Measurements from ENCODE around the gene DPP3.
"Not testable (repeated sequence)": the region's sequence is repeated elsewhere in the genome, so short reads cannot be mapped to it uniquely, and the experiment has no call there.

Gene DPP3

DNA sequence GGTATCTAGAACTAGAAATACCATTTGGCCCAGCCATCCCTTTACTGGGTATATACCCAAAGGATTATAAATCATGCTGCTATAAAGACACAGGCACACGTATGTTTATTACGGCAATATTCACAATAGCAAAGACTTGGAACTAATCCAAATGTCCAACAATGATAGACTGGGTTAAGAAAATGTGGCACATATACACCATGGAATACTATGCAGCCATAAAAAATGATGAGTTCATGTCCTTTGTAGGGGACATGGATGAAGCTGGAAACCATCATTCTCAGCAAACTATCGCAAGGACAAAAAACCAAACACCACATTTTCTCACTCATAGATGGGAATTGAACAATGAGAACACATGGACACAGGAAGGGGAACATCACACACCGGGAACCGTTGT lies 16.1 kb upstream of the DPP3 start:
- DNase-seq (ENCODE audit: low read depth in 2 of 2): not testable (repeated sequence)

DNA sequence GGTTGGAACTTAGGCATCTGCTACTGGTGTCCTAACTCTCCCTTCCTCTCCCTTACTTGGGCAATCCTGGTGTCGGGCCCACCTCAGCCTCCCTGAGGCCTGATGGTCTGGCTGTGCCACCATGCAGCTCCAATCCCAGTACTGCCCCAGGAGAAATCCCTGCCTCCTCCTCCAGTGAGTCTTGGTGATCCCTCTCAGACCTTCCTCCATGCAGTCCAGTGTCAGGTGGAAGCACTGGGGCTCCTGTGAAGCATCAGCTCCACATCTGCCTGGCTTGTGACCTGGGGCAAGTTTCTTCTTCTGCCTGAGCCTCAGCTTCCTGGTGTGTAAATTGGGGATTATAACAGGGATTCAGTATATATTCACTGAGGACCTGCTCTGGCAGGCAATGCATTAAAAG lies 15.3 kb upstream of the DPP3 start:
- DNase-seq (ENCODE audit: low read depth in 2 of 2): no peak

DNA sequence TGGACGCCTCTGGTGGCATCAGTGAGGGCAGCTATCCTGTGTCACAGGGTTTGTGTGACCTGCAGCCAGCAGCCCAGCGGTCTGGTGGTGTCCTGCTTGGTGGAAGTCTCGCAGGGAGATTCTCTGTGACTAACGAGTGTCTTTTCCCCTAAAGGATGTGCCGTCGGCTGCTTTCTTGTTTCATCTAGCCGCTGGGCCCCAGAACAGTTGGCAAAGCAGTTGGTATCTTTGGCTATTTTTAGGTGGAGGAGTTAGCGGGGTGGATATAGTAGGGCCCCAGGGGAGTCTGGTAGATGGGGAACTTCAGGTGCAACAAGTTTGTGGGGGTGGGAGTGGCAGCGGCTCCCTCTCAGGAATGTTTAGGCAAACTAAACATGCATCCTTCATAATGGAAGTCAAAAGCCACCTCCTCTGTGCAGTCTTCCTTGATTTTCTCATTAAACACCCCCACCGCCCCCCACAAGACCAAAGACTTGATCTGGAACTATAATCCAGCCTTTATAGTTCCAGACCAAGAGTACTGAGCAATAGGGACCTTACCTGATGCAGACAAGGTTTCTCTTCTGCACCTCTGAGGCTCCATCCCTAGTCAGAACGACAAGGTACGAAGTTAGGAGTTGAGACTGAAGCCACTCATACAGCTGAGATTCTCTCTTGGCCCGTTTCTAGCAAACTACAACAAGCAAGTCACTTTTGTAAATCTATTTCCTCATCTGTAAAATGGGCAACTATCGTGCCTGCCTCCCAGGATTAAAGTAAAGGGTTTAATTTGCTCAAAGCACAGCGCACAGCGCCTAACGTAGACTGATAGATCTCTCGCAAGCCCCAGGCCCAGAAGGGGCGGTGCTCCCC lies 14.6 kb upstream of the DPP3 start:
- DNase-seq (ENCODE audit: low read depth in 2 of 2): no peak

DNA sequence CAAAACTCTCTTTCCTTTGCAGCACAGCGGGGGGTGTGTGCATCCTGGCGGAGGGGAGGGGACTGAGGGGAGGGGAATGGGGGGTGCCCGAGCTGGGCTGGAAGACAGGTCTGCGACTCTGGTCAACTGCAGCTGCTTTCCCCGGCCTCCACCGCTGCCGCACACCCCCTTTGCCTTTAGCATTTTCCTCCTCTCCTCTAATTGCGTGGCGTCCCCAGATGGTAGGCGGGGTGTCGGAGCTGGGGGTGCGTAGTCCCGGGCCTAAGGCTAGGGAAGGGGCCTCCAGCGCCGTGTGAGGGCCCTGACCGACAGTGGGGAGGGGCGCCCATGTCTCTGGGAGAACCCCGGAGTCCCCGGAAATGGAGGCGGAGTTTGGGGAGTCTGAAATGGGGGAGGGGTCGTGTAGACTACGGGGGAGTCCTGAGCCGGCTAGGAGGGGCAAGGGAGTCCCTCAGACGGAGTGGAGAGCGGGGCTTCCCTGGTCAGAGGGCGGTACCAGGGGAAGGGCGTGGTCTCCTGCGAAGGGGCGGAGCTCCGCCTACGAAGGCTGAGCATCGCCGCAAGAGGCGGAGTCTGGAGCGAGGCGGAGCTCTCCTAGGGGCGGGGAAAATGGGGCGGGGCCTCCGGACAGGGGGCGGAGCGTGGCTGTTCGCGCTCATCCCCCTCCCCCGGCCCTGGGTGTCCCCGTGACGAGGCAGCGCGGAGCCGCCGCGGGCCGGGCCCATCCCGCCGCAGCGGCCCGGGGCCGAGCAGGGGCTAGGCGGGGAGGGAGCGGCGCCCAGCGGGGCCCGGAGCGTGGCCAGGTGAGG lies 13.8 kb upstream of the DPP3 start, which contains the start of gene PELI3:
Gene PELI3 (plus strand): TSS at position 681 of the 809 bp plus-strand sequence. CDS start 1,224 bp downstream, outside the sequence.
- DNase-seq (ENCODE audit: low read depth in 2 of 2): peak; percentile 96 to 98

DNA sequence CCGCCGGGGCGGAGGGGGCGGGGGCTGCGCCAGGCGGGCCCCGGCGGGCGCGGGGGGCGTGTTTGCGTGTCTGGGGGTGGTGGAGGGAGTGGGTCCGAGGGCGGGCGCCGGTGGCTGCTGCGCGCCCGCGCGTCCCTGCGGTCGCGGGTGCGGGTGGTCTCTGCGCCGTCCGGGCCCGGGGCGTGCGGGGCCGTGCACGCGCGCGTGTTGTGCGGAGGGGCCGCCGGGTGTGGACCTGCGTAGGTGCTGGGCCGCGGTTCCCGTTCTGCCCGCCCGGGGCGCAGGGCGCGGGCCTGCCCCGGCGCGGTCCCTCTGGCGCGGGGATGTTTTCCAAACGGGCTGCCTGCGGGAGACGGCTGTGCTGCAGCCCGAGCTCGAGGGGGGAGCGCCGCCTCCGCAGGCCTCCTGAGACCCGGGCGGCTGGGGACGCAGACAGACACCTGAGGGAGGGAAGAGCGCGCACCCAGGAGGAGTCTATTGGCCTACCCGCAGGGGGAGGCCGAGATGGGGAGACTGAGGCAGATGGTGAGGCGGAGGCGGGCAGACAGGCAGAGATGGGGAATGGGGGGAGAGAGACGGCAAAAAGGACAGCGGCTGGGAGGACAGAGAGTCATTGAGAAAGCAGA lies 13.1 kb upstream of the DPP3 start:
- DNase-seq (ENCODE audit: low read depth in 2 of 2): no peak

DNA sequence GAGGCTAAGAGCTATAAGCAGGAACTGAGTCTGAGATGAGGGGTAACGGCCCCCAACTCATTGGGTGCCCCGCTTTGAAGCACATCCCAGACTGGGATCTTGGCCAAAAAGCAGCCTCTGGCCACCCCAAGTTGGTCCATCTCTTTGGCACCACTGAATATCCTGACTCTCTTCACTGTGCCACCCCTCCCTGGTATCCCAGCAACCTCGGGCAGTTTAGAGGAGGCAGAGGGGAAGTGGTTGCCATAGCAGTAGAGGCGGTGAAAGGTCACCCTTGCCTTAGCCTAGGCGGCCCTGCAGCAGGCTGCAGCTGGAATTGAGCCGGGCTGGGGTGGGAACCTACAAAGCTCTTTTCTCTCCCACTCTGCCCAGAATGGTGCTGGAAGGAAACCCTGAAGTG lies 12.5 kb upstream of the DPP3 start:
- no peak for DNase-seq (ENCODE audit: low read depth in 2 of 2)

DNA sequence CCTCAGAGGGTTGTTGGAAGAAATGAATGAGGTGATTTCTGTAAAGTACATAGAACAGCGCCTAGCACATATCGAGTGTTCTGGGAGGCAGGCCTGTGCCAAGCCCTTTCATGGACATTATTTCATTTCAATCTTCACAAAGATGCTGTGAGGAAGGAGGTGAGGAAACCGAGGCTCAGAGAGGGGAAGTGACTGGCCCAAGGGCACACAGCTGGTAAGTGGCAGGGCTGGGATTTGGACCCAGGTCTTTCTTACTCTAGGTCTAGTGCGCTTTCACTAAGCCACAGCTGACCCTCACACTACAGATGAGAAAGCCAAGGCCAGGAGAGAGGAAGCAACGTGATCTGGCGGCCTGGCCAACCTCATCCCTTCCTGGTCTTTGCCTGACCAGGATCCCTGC lies 11.5 kb upstream of the DPP3 start:
- DNase-seq (ENCODE audit: low read depth in 2 of 2): no peak

DNA sequence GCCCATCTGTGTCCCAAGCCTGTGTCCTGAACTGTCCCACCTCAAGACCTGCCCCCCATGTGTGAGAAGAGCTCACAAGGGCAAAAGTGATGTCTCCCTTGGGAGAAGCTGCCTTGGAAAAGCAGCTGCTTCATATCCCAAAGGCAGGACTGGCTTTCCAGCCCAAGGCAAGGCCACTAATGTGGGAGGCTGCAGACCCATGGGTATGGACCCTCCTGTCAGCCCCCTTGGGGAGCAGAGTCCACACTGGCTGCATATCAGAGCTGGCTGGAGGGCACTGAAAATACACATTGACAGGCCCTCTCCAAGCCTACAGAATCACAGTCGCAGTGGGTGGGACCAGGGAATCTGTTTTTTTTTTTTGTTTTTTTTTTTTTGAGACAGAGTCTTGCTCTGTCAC lies 10.8 kb upstream of the DPP3 start:
- DNase-seq (ENCODE audit: low read depth in 2 of 2): no peak

DNA sequence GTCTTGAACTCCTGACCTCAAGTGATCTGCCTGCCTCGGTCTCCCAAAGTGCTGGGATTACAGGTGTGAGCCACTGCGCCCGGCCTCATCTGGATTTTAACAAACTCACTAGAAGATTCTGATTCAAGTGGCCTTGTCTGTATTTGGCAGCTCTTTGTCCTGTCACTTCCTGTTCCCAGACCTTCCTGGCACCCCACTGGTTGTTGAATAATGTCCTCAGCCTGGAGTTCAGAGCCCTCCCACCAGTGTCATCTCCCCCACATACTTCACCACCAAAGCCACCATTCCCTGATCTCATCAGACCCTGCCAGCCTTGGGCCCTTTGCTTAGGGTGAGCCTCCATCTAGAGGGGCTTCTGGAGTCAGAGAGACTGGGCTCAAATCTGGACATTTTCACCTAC lies 10.2 kb upstream of the DPP3 start:
- no peak for DNase-seq (ENCODE audit: low read depth in 2 of 2)

DNA sequence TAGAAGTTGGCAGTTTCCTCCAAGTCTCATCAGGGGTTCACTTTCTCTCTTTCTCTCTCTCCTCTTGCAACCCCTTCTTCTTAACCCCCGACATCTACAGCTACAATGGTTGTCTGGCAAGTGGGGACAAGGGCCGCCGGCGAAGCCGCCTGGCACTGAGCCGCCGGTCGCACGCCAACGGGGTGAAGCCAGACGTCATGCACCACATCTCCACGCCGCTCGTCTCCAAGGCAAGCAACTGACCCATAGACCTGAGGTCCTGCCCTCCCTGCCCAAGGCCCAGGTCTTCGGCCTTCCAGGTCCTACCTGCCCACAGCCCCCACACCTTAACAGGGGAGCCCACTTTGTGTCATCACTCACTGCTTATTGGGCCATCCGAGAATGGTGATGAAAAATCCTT lies 9.1 kb upstream of the DPP3 start:
- no peak for DNase-seq (ENCODE audit: low read depth in 2 of 2)

DNA sequence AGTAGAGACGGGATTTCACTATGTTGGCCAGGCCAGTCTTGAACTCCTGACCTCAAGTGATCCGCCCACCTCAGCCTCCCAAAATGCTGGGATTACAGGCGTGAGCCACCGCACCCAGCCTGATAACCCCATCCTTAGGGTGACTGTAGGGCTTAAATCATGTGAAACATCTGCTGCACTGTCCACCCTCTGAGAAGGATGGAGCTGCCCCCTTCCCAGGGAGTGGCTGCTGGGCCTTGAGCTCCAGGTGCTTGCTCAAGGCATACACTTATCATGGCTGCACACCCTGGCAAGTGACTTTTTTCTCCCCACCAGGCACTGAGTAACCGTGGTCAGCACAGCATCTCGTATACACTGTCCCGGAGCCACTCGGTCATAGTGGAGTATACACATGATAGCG lies 8.2 kb upstream of the DPP3 start:
- DNase-seq (ENCODE audit: low read depth in 2 of 2): no peak

DNA sequence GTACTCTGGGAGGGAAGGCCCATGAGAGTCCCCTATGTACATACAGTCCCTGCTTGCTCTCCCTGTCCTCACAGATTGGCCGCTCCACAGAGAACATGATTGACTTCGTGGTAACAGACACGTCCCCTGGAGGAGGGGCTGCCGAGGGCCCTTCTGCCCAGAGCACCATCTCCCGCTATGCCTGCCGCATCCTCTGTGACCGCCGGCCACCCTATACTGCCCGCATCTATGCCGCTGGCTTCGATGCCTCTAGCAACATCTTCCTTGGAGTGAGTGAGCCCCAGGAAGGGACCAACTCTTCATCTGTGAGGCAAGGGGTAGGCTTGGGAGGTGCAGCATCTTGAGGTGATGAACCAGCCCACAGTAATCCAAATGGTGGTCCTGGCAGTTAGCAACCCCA lies 7.1 kb upstream of the DPP3 start:
- no peak for DNase-seq (ENCODE audit: low read depth in 2 of 2)

DNA sequence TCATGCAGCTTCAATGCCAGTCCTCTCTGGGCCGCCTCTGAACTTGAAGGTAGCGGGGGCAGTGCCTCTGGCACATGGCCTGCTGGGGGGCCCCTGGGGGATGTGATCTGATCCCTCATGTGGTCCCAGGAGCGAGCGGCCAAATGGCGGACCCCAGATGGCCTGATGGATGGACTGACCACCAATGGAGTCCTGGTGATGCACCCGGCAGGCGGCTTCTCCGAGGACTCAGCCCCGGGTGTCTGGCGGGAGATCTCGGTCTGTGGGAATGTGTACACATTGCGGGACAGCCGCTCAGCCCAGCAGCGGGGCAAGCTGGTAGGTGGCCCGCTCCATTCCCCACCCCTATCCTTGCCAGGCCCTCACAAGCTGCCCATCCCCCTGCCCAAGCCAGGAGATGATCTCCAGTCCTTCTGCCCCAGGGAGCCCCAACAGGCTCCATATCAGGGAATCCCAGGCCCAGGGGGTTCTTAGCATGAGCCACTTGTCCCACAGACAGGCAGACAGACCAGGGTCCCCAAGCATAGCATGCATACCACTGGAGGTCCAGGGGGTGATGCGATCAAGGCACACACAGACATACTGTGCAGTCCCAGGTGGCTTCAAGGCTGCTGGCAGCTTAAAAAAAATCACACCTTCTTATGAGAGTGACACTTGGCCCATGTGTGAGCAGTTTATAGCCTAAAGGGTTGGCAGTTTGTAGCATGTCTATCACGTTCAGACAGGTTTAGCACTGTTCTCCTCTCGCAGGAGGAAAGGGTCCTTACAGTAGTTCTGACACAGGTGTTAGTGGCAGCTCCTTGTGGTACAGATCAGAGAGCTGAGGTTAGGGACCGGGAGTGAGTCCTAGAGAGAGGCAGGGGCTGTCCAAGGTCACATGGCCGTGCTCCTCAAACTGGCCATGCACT lies 6.4 kb upstream of the DPP3 start:
- no peak for DNase-seq (ENCODE audit: low read depth in 2 of 2)

DNA sequence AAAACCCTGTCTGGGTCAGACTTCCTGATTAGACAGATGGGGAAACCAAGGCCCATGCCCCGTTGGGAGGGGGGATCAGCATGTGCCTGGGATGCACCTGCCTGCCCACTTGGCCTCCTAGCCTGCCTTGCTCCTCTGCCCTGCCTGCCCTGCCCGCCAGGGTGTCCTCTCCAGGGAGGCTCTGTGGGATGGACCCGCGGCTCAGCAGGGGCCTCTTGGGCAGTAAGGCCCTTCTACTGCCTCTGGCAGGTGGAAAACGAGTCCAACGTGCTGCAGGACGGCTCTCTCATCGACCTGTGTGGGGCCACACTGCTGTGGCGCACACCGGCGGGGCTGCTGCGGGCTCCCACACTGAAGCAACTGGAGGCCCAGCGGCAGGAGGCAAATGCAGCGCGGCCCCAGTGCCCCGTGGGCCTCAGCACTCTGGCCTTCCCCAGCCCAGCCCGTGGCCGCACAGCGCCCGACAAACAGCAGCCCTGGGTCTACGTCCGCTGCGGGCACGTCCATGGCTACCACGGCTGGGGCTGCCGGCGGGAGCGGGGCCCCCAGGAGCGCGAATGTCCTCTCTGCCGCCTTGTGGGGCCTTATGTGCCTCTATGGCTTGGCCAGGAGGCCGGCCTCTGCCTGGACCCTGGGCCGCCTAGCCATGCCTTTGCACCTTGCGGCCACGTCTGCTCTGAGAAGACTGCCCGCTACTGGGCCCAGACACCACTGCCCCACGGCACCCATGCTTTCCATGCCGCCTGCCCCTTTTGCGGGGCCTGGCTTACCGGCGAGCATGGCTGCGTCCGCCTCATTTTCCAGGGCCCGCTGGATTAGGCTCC lies 4.7 kb upstream of the DPP3 start:
- DNase-seq (ENCODE audit: low read depth in 2 of 2): no peak

DNA sequence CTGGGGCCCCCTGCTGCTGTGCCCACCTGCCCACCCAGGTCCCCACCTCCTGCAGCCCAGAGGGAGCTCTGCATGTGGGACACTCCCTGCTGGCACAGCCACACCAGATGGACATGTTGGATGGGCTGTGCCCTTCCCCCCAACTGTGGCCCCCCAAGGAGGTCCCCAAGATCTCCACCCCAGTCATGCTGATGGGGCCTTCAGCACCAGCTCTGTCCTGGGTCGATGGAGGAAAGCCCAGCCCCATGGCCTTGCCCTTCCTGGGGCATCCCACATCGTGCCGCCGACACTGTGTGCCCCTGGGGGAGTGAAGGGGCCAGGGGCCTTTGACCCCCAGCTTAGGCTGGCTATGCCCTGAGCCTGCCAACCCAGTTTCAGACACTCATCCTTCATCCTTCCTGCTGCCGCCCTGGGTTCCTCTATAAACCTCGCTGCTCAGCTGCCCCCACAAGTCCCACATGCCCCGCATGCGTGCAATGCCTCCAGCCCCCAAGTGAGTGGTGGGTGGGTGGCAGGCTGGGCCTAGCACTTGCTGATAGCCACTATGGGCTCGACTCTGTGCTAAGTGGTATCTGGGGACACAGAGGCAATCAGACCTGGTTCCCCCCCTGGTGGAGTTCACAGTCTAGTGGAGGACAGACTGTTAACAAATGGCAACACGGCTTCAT lies 3.9 kb upstream of the DPP3 start:
- DNase-seq (ENCODE audit: low read depth in 2 of 2): no peak

DNA sequence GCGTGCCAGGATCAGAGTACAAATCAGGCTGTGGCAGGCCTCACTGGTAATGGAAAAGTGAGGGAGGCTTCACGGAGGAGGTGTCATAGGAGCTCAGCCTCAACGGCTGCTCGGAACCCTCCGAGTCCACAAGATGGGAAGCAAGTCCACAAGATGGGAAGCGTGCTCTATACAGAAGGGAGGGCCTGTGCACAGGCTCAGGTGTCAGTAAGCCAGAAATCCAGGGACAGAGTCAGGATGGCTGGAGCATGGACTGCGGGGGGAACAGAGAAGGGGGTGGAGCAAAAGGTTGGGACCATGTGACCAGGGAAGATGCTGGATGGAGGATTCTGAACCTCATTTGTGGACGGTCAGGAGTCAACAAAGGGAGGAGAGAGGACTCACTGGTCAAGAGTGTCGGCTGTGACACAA lies 3.4 kb upstream of the DPP3 start:
- DNase-seq (ENCODE audit: low read depth in 2 of 2): no peak

DNA sequence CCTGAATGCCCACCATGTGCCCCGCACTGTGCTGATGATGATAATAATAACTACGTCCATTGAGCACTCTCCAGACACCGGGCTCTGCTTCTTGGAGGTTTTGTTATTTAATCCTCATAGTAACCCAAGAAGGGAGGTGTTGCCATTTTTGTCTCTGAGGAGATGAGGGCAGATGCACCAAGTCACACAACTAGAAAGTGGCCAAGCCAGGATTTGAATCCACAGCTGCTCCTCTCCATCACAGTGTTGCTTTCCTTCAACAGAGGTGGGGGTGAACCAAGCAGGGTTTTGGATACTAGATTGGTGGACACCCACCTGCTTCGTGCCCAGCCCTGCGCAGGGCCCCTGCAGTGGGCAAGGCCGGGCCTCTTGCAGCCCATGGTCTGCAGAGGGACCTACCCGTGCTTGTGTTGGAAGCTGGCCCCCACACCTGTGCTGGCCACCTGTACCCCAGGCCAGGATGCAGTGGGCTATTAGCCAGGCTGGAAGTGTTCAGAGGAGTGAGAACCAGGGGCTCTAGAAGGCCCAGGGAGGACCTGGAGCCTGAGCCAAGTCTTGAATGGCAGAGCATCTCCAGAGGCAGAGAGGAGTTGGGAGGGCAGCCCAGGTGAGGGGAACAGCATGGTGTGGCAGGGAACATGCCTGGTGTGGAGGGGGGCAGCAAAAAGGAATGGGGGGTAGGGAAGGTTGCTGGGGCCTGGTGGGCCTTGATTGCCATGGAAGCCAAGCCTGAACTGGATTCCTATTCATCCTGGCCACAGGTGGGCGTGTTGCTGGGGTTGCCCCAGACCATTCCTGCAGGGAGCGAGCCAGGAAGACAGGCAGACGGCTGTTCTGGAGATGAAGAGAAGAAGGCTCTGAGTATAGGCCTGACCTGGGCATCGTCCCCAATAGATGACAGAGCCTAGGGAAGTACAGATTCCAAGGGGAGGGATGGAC lies 2.7 kb upstream of the DPP3 start:
- DNase-seq (ENCODE audit: low read depth in 2 of 2): no peak

DNA sequence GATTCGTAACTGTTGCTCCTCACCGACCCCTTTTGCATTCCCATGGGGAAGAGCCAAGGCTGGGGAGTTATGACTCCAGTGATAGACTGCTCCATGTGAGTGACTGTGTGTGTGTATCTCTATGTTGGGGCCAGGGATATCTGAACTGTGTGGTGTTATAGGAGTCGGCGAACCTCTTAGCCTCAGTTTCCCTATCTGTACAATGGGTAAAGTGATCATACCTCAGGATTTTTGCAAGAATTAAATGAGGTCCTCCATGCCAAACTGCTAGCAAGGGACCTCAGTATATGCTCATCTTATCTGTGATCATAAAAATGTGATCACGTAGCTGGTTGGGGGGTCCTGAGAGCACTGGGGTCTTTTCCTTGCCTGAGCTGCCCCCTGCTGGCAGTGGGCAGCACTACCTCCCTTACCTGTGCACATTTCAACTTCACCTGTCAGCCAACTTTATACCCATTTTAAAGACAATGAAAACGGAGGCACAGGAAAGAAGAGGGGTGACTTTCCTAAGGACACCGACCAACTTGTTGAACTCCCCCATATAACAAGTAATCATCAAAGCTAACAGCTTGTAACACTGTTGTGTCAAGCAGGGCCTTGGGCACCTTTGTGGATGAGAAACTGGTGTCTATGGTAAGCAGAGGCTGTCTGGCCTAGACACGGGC lies 1.4 kb upstream of the DPP3 start:
- DNase-seq (ENCODE audit: low read depth in 2 of 2): peak in 1 of 2 donors; percentile 19
